DND-41 (cell line): Measurements from ENCODE around the gene GARNL3.

Experiments
- ATAC-seq: fragments of 200-7000 bp; cut with Tn5 transposase; 3 replicates; pipeline ENCODE4 v1.9.1; 2021; ENCODE audit warnings: low read depth; ENCODE audit not compliant: insufficient read depth
- DNase-seq: peaks from one replicate; pipeline ENCODE4 v3.0.0-alpha.2; 2020
- H2AFZ ChIP-seq: 2 replicates; pipeline ENCODE4 v1.6.0; 2012; ENCODE audit warnings: low read depth, low read length
- H3K27ac ChIP-seq: 2 replicates; pipeline ENCODE4 v1.5.1; 2012; ENCODE audit warnings: low read length, inconsistent platforms
- H3K27me3 ChIP-seq: fragments of 200-600 bp; sonication (generic); 2 replicates; pipeline ENCODE4 v1.6.0; 2012; ENCODE audit warnings: low read length, mild to moderate bottlenecking, inconsistent platforms; ENCODE audit not compliant: insufficient read depth, poor library complexity
- H3K36me3 ChIP-seq: 2 replicates; pipeline ENCODE4 v1.5.1; 2012; ENCODE audit warnings: low read length, inconsistent platforms; ENCODE audit not compliant: insufficient read depth
- H3K4me1 ChIP-seq: 2 replicates; pipeline ENCODE4 v1.5.1; 2012; ENCODE audit warnings: mild to moderate bottlenecking, low read length; ENCODE audit not compliant: insufficient read depth
- H3K4me2 ChIP-seq: 2 replicates; pipeline ENCODE4 v1.6.0; 2012; ENCODE audit warnings: mild to moderate bottlenecking, moderate library complexity, low read length, inconsistent platforms; ENCODE audit not compliant: insufficient read depth
- H3K4me3 ChIP-seq, 2 experiments: fragments of 200-600 bp in 1 of 2; shearing (Covaris generic) in 1 of 2; 2 replicates each; pipeline ENCODE4 v1.5.1; 2012 to 2016; ENCODE audit warnings: inconsistent platforms in 2 of 2, low read length in 2 of 2, mild to moderate bottlenecking in 2 of 2, low read depth in 1 of 2, moderate library complexity in 1 of 2
- H3K79me2 ChIP-seq: 2 replicates; pipeline ENCODE4 v1.6.0; 2012; ENCODE audit warnings: low read length, inconsistent platforms; ENCODE audit not compliant: insufficient read depth
- H3K9ac ChIP-seq: 2 replicates; pipeline ENCODE4 v1.6.0; 2012; ENCODE audit warnings: low read depth, mild to moderate bottlenecking, inconsistent platforms, low read length, moderate library complexity
- H3K9me3 ChIP-seq: 2 replicates; pipeline ENCODE4 v1.5.1; 2012; ENCODE audit warnings: low read length, moderate library complexity, mild to moderate bottlenecking, inconsistent platforms; ENCODE audit not compliant: insufficient read depth, severe bottlenecking
- H4K20me1 ChIP-seq: 2 replicates; pipeline ENCODE4 v1.6.0; 2012; ENCODE audit warnings: low read length; ENCODE audit not compliant: insufficient read depth
- CTCF ChIP-seq: IDR thresholded peaks from 2 replicates; pipeline ENCODE4 v1.5.1; 2012; ENCODE audit warnings: borderline replicate concordance, low read length, moderate library complexity, mild to moderate bottlenecking; ENCODE audit not compliant: poor library complexity, severe bottlenecking; ENCODE audit errors: extremely low read depth
- EZH2 ChIP-seq: IDR thresholded peaks from 3 replicates; pipeline ENCODE4 v1.6.1; 2012; ENCODE audit warnings: borderline replicate concordance, low read depth, mild to moderate bottlenecking, moderate library complexity, low read length, inconsistent platforms; ENCODE audit not compliant: severe bottlenecking

GARNL3 gene

DNA sequence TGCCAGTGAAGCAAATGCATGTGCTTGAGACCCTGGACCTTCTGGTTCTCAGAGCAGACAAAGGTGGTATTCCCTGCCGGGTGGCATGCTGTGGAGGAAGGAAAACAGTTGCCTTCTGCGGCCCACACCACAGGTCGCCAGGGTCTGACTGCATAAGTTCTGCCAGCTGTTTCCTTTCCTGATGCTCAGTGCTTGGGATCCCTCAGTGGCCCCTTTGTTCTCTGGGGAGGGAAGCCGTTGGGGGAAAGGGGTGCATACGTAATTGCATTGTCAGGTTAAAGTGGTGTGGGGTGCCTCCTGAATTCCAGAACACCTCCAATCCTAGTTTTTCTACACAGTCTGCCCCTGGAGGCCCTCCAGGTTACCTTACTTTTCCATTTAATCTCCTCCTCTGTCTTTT is 89.3 kb downstream of the GARNL3 start:
- peaks cover 66% of the 10 kb centered on the region for H3K27me3 ChIP-seq
- H4K20me1 ChIP-seq, result peaks cover 11% of the 10 kb centered on the region
- H3K4me2 ChIP-seq, result no peak overlapping the region
- ATAC-seq, result no peak
- no peak for TF ChIP-seq EZH2
- H3K4me3 ChIP-seq, result no peak overlapping the region
- DNase-seq, result no peak
- no peak overlapping the region for H2AFZ ChIP-seq
- no peak overlapping the region for H3K27ac ChIP-seq
- H3K79me2 ChIP-seq, result no peaks in the 10 kb centered on the region
- H3K9me3 ChIP-seq, result no peaks in the 10 kb centered on the region
- H3K36me3 ChIP-seq, result no peaks in the 10 kb centered on the region
- H3K9ac ChIP-seq, result no peak overlapping the region
- no peaks in the 10 kb centered on the region for H3K4me1 ChIP-seq

DNA sequence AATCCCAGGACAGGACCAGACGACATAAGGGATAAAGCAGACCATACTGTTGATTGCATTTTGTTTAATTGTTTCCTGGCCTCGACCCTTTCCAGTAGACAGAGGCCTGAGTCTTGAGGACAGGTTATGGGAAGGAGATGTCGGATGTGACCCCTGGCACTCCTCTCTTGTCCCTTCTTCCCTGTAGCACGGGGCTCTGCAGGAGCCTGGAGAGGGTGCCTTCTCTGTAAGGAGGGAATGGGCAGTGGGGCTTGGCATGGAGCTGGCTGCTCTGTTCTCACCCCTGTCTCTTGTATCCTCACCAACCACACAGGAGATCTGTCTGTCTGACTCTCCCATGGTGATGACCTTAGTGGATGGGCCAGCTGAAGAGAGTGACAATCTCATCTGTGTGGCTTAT is 92.3 kb downstream of the GARNL3 start:
- TF ChIP-seq EZH2 (no peak), CTCF (no peak)
- H3K4me1 ChIP-seq, result no peaks in the 10 kb centered on the region
- no peaks in the 10 kb centered on the region for H3K9me3 ChIP-seq
- H3K4me2 ChIP-seq, result no peak overlapping the region
- DNase-seq, result no peak
- peaks cover 66% of the 10 kb centered on the region for H3K27me3 ChIP-seq
- no peaks in the 10 kb centered on the region for H3K36me3 ChIP-seq
- ATAC-seq, result no peak
- no peak overlapping the region for H2AFZ ChIP-seq
- H4K20me1 ChIP-seq, result peaks cover 14% of the 10 kb centered on the region
- no peak overlapping the region for H3K4me3 ChIP-seq
- H3K27ac ChIP-seq, result no peak overlapping the region
- no peaks in the 10 kb centered on the region for H3K79me2 ChIP-seq
- H3K9ac ChIP-seq, result no peak overlapping the region

GRCh38 chr9:127358023-127358535 is 93.5 kb downstream of the GARNL3 start:
- H2AFZ ChIP-seq, result no peak overlapping the region
- H3K36me3 ChIP-seq, result no peaks in the 10 kb centered on the region
- DNase-seq, result no peak
- peaks cover 65% of the 10 kb centered on the region for H3K27me3 ChIP-seq
- no peak overlapping the region for H3K4me3 ChIP-seq
- no peak overlapping the region for H3K4me2 ChIP-seq
- no peak overlapping the region for H3K9ac ChIP-seq
- H3K4me1 ChIP-seq, result no peaks in the 10 kb centered on the region
- peaks cover 22% of the 10 kb centered on the region for H4K20me1 ChIP-seq
- no peaks in the 10 kb centered on the region for H3K79me2 ChIP-seq
- H3K9me3 ChIP-seq, result no peaks in the 10 kb centered on the region
- no peak for ATAC-seq
- no peak overlapping the region for H3K27ac ChIP-seq
- TF ChIP-seq EZH2, result no peak
- TF ChIP-seq CTCF, result no peak

DNA sequence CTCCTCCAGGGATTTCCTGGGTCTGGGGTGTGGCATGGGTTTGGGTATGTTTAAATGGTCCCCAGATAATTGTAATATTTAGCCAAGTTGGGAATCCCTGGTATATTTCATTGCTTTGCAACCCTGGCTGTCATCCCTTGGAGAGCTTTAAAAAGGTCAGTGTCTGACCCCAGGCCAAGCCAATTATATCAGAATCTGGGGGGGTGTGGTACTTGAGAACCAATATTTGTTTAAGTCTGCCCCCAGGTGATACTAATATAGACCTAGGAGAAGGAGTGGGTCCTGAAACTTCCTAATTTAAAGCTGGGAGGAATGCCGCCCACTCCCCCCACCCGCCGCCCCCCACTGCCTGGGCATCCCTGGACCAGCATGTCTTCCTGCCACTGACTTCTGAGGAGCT is 94.2 kb downstream of the GARNL3 start:
- no peak for TF ChIP-seq EZH2
- no peak for TF ChIP-seq CTCF
- H3K27me3 ChIP-seq, result peaks cover 68% of the 10 kb centered on the region
- H3K4me2 ChIP-seq, result no peak overlapping the region
- H3K27ac ChIP-seq, result no peak overlapping the region
- ATAC-seq (no peak), DNase-seq (no peak)
- no peak overlapping the region for H3K9ac ChIP-seq
- no peak overlapping the region for H3K4me3 ChIP-seq
- no peaks in the 10 kb centered on the region for H3K9me3 ChIP-seq
- H4K20me1 ChIP-seq, result peaks cover 26% of the 10 kb centered on the region
- no peaks in the 10 kb centered on the region for H3K79me2 ChIP-seq
- H3K4me1 ChIP-seq, result no peaks in the 10 kb centered on the region
- H2AFZ ChIP-seq, result no peak overlapping the region
- H3K36me3 ChIP-seq, result no peaks in the 10 kb centered on the region
